Measurements from ENCODE around the gene ITGB7. TPM values are rescaled to one million over a fixed set of nuclear protein-coding genes. Genes with fewer than 3 reads are reported as not detected.
A peak's percentile ranks its signal among the peaks of the same experiment; 100 is the strongest.

The ITGB7 gene
- total RNA-seq, 1 experiment from 2014 or later: 1.9 TPM

DNA sequence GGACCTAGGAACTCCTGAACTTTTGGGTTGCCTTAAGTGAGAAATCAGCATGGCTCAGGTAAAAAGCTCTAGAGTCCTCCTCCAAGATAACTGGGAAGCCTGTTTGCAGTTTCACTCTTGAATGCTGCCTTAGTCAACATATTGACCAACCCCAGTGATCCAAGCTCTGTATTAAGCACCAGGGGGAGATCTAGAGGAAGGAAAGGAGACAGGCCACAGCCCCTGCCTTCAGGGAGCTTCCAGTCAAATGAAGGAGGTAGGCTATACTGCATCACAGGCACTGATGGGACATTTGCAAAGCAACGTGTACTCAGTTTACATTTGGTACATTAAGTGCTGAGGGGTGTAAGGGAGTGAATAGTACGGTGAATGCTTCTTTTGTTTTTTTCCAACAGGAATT lies 25.1 kb downstream of the ITGB7 start:
- CTCF ChIA-PET: interaction anchor here (0.6 kb wide), 1 partner anchor 25 kb away, joined by 5 read pairs; the partner anchor contains the start of gene ITGB7
- Histone ChIP-seq H2AFZ (ENCODE audit: low read length) (no peak overlapping the region), H3K36me3 (ENCODE audit: low read depth, low read length) (peaks cover 38% of the 10 kb centered on the region), H4K20me1 (ENCODE audit: low read length) (no peaks in the 10 kb centered on the region), H3K27me3 (ENCODE audit: low read length) (no peaks in the 10 kb centered on the region), H3K9ac (ENCODE audit: low read length) (peak overlapping the region; percentile 84; the same call in 1 of the 2 replicates), H3K4me1 (ENCODE audit: insufficient read depth, low read length) (peaks cover 31% of the 10 kb centered on the region), H3K4me2 (ENCODE audit: low read length) (peak overlapping the region; percentile 89), H3K9me3 (ENCODE audit: low read length) (no peaks in the 10 kb centered on the region), H3K79me2 (ENCODE audit: low read length) (peaks cover 39% of the 10 kb centered on the region), H3K9me2 (replicated peaks; ENCODE audit: low read length) (no peaks in the 10 kb centered on the region), H3K27ac (ENCODE audit: low read length) (peak overlapping the region; percentile 90), H3K4me3 (ENCODE audit: low read length) (peak overlapping the region; percentile 94), H3F3A (ENCODE audit: low read length, unreplicated experiment) (peaks cover 5% of the 10 kb centered on the region)
- POLR2A ChIA-PET (ENCODE audit: unreplicated experiment): no interaction called here
- DNase-seq (no peak), ATAC-seq (no peak)
- TF ChIP-seq, protein P1, sequence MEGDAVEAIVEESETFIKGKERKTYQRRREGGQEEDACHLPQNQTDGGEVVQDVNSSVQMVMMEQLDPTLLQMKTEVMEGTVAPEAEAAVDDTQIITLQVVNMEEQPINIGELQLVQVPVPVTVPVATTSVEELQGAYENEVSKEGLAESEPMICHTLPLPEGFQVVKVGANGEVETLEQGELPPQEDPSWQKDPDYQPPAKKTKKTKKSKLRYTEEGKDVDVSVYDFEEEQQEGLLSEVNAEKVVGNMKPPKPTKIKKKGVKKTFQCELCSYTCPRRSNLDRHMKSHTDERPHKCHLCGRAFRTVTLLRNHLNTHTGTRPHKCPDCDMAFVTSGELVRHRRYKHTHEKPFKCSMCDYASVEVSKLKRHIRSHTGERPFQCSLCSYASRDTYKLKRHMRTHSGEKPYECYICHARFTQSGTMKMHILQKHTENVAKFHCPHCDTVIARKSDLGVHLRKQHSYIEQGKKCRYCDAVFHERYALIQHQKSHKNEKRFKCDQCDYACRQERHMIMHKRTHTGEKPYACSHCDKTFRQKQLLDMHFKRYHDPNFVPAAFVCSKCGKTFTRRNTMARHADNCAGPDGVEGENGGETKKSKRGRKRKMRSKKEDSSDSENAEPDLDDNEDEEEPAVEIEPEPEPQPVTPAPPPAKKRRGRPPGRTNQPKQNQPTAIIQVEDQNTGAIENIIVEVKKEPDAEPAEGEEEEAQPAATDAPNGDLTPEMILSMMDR (conservative IDR thresholded peaks at IDR 0.05; ENCODE audit: low read depth, low read length): no peak
- TF ChIP-seq EZH2phosphoT487 (IDR thresholded peaks at IDR 0.05; ENCODE audit: borderline replicate concordance, low read length): no peak
- no peak for TF ChIP-seq EZH2 (IDR thresholded peaks at IDR 0.05; ENCODE audit: low read length, unreplicated experiment)
- intact Hi-C loops (cut with micrococcal nuclease): loop anchor here (2.0 kb wide), 1 partner anchor 39 kb away; no protein-coding TSS in a partner anchor
- TSS peak; percentile 35 for BruUV-seq (replicated peaks)

DNA sequence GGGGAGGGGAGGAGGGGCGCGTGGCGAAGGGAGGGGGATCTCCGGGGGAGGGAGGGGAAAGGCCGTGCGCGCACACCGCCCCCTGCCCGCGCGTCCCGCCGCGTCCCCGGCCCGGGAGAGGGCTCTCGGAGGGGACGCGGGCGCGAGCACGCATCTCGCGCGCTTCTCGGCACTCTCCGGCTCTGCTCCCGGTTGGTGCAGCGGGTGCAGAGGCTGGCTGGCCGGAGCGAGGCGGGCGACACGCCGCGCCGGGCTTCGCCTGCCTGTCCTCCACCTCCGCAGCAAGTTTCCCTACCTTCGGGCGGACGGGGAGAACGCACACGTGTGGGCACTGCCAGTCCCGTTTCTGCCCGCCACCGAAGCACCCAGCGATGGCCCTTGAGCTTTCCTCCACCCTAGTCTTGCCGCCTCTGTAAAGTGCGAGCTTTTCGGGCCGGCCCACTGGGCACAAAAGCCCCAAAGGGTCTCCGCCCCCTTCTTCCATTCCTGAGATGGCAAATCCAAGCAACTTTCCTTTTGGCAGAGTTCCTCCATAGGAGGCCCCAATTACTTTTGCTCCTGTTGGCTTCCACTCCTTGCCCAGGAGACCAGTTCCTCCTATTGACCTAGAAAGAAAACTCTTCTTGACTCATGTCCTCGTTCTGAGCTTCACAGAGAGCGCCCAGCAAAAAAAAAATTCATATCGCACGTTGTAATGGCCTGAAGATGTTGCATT lies 26.0 kb downstream of the ITGB7 start:
- Histone ChIP-seq H3K27ac (ENCODE audit: low read length) (peak overlapping the region; percentile 90), H3K9me3 (ENCODE audit: low read length) (no peaks in the 10 kb centered on the region), H3F3A (ENCODE audit: low read length, unreplicated experiment) (peaks cover 5% of the 10 kb centered on the region), H3K36me3 (ENCODE audit: low read depth, low read length) (peaks cover 30% of the 10 kb centered on the region), H2AFZ (ENCODE audit: low read length) (peak overlapping the region; percentile 94), H3K9me2 (replicated peaks; ENCODE audit: low read length) (no peaks in the 10 kb centered on the region), H4K20me1 (ENCODE audit: low read length) (no peaks in the 10 kb centered on the region), H3K9ac (ENCODE audit: low read length) (peak overlapping the region; percentile 84), H3K79me2 (ENCODE audit: low read length) (peaks cover 39% of the 10 kb centered on the region), H3K4me2 (ENCODE audit: low read length) (peak overlapping the region; percentile 89), H3K27me3 (ENCODE audit: low read length) (no peaks in the 10 kb centered on the region), H3K4me1 (ENCODE audit: insufficient read depth, low read length) (peaks cover 31% of the 10 kb centered on the region), H3K4me3 (ENCODE audit: low read length) (peak overlapping the region; percentile 94)
- BruUV-seq (replicated peaks): no TSS peak
- CTCF ChIA-PET: interaction anchor here (0.6 to 1.3 kb wide), 3 partner anchors 22 to 130 kb away, joined by 4 to 8 read pairs (median 5); partner anchors contain the start of gene ITGB7
- ATAC-seq (peak; percentile 73), DNase-seq (peak; percentile 86)
- intact Hi-C loops (cut with micrococcal nuclease): loop anchor here (2.0 kb wide), 1 partner anchor 40 kb away; no protein-coding TSS in a partner anchor
- POLR2A ChIA-PET (ENCODE audit: unreplicated experiment): interaction anchor here (0.6 kb wide), 1 partner anchor 141 kb away, joined by 11 read pairs; no protein-coding TSS in a partner anchor
- TF ChIP-seq EZH2 (IDR thresholded peaks at IDR 0.05; ENCODE audit: low read length, unreplicated experiment) (no peak), EZH2phosphoT487 (IDR thresholded peaks at IDR 0.05; ENCODE audit: borderline replicate concordance, low read length) (0 out of 2 replicates have a peak, but pooled peaks have one; percentile 12)
- TF ChIP-seq, protein P1 (conservative IDR thresholded peaks at IDR 0.05; ENCODE audit: low read depth, low read length): no peak
